NK-92 treated with Interleukin-12 subunit alpha and Interleukin-12 subunit beta, amount 100 ng/mL, for 24 hours (cell line): ENCODE measurements around the gene SMIM33.
"Not testable (repeated sequence)": the region's sequence is repeated elsewhere in the genome, so short reads cannot be mapped to it uniquely, and the experiment has no call there.

ENCODE experiments used
- DNase-seq: peaks from one replicate; lab custom pipeline; 2025; lab: John Stamatoyannopoulos, UW

Gene SMIM33

DNA sequence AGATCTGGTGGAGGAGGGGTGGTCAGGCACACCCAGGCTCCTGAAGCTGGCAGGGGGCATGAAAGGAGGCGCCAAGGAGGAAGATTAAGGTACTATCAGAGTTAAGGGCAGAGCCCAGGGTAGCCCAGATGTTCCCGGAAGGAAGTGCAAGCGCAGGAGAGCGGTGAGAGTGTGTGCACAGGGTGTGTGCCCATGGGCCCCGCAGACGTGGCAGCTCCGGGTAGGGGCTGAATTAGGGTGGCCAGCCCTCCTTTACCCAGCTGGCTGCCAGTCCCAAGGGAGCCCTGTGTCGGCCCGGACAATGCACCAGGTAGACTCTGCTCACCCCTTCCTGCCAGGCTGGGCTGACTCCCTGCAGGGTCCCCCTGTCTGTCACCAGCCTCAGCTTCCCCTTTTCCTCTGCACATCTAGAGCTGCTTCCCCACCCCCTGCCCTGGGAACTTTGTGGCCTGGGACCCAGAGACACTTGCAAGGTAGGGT lies at the start of gene SMIM33:
SMIM33 (plus strand) TSS at position 184 of the 480 bp plus-strand sequence; CDS start at position 302, 118 bp downstream.
- DNase-seq, result no peak

DNA sequence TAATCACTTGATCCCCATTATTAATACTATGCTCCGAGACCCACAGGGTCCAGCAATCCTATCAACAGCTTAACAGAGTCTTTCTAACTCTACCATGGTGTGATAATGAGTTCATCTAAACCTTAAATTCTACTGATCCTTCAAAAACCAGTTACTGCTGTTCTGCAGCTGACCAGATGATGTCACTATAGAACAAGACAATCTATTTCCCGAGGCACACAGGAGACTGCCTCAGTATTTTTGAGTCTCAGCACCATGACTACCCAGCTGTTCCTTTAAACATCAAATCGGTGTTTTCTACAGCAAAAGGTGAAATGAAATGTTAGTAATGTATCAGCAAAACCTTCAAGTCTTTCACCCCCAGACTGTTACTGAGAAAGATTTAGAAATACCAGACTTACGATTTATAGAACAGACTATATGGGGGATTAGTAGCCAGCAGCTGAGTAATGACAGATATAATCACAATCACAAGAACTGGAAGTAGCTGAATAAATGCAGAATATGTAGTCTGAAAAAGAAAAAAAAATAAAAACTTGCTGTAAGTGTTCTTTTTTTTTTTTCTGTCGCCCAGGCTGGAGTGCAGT lies 48.4 kb upstream of the SMIM33 start:
- DNase-seq, result no peak

DNA sequence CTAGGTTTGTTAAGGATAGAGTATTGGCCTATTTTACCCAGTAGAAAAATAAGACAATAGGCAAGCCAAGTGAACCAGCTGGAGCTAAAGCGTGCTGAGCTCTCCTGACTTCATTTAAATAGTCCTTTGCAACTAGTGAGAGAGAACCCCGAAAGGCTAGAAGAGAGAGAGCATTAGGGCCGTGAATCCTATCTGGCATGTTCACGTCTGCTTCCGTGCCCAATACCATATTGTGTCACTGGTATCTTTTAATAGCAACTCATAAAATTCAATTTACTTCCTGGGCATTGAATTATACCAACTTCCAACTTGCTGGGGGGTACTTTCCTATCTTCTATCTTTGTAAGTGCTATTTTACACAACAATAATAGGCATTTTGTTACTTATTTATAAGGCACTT lies 45.3 kb upstream of the SMIM33 start:
- DNase-seq, result no peak

DNA sequence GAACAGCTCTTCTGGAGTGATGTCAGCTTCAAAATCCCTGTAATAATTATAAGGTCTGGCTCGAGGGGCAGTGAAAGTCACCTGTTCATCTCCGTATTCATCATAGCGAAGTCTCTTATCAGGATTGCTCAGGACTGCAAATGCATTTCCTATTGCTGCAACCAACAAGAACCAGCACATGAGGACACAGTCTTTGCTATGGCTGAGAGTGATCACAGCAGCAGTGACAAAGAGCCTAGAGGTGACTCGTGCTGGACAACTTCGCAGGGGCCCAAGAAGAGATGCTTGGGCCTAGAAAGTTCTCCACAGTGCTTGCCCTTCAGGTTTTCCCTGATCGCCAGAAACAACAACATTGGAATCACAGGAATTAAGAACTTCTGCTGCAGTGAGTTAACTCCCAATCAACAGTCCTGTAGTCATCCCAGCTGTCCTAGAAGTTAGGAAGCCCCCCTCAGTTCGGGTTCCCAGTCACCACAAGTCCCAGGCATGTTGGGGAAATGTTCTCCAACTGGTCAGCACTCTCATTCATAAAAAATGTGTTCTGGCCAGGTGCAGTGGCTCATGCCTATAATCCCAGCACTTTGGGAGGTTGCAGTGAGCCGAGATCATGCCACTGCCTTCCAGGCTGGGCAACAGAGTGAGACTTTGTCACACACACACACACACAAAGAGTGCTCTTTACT lies 44.5 kb upstream of the SMIM33 start:
- no peak for DNase-seq

DNA sequence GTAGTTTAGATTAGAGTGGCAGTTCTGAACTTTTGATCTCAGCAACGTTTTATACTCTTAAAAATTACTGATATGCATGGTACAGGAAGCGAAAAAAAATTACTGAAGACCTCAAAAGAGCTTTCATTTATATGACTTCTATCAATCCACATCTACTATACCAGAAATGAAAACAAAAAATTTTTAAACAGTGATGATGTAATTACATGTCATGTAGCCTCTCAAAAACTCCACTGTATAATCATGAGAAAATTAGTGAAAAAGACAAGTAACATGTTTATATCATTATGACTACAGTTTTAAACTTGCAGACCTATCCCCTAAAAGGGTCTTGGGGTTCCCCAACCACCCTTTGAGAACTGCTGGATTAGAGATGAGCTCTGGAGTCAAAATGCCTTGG lies 40.8 kb upstream of the SMIM33 start:
- no peak for DNase-seq

DNA sequence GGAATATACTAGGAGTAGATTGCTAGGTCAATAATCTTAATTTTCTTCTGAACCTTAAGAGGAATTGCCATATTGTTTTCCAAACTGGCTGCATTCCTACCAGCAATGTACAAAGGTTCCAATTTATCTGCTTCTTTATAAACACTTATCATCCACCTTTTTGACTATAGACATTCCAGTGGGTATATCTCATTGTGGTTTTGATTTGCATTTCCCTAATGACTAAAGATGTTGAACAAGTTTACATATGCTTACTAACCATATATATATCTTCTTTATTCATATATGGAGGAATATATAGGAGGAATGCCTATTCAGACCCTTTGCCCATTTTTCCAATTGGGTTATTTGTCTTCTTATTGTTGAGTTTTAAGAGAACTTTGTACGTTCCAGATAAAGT lies 39.1 kb upstream of the SMIM33 start:
- no peak for DNase-seq

DNA sequence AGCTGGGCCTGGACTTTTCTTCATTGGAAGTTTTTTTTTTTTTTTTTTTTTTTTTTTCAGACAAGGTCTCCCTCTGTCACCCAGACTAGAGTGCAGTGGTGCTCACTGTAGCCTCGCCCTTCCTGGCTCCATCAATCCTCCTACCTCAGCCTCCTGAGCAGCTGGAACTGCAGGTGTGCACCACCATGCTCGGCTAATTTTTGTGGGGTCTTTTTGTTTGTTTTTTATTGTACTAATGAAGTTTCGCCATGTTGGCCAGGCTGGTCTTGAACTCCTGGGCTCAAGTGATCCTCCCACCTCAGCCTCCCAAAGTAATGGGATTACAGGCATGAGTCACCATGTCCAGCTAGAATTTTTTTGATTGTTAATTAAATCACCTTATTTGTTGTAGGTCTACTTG lies 35.1 kb upstream of the SMIM33 start:
- no peak for DNase-seq

DNA sequence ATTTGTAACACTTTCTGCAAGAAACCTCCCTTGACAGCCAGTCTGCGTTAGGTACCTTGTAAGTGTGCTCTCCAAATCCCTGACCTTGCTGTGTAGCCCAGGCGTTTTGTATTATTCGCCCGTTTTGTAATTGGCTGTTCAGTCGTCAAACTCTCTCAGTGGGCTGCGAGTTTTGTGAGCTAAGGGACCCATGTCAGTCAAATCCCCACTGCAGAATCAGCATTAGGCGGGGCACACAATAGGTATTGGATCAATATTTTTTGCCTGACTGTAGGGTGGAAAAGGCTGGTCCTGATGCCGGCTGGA lies 32.1 kb upstream of the SMIM33 start:
- no peak for DNase-seq

DNA sequence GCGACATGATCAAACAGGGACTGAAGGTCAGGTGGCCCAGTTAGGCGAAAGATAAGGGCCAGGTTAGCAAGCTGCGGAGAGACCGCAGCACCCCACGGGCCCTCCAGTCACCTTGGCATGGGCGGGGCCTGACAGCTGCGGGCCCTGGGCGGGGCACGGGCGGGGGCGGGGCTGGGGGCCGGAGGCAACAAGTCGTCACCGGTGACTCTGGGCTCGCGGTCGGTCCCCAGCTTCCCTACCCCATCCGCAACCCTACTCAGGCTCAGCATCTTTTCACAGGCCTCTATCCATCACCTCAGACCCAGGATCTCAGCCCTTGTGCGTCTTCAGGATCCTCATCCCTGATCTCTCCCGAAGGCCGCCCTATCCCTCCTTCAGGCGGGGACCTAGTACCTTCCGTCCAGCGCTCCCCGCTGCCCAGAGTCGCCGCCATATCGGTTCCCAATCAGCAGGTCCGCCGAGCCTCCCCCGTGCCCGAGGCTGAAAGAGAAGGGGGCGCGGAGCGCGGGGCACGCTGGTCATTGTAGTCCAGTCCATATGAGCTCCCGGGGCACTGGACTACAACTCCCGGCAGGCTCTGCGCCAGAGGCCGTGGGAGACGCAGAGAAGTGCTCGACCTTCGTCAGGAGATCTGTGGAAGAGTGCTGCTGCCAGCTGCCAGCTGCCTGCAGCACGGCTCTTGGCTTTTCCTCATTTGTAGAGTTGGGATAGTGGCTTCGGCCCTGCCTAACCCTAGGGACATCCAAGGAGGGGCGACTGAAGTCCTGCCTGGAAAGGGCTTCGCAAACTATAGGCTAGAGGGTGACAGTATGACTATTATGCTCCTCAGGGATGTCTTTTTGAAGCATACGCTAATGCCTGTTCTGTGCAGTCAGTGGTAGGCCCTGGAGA lies 31.5 kb upstream of the SMIM33 start, which contains the start of gene DNAJC18:
DNAJC18 (minus strand) TSS at position 513 of the 891 bp plus-strand sequence; CDS start at position 433, 80 bp downstream.
- peak; percentile 88 for DNase-seq

DNA sequence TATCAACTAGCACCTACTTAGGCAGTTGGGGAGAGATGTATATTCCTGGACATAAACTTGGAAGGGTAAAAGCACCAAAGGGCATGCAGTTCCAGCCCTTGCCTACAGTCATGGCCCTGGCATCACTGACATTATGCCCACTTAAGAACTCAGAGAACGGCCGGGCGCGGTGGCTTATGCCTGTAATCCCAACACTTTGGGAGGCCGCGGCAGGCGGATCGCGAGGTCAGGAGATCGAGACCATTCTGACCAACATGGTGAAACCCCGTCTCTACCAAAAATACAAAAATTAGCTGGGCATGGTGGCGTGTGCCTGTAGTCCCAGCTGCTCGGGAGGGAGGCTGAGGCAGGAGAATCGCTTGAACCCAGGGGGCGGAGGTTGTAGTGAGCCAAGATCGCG lies 30.4 kb upstream of the SMIM33 start:
- not testable (repeated sequence) for DNase-seq

DNA sequence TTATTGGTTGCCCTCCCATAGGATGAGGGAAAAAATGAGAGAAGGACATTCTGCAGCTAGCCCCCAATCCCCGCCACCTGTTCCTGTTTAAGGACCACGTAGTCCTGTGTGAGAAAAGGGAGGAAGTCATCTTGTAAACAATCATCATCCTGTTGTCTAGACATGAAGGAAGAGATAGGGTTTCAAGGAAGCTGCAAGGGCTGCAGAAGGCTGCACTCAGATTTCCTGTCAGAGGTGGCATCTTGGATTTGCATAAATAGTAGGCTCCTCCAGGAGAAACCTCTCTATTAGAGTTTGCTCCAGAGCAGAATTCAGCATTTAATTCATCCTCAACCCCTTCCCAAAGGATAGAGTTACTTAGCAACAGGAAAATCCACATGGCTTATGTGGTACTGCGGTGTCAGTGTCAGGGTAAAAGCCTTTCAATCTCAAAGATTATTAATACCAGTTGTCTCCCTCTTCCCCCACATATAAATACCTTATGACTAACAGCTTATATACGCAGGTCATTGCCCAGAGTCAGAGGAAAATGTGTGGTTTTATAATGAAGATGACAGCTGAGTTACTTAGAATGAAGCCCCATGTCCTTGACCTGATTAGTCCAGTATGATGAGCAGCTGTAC lies 26.9 kb upstream of the SMIM33 start:
- no peak for DNase-seq

DNA sequence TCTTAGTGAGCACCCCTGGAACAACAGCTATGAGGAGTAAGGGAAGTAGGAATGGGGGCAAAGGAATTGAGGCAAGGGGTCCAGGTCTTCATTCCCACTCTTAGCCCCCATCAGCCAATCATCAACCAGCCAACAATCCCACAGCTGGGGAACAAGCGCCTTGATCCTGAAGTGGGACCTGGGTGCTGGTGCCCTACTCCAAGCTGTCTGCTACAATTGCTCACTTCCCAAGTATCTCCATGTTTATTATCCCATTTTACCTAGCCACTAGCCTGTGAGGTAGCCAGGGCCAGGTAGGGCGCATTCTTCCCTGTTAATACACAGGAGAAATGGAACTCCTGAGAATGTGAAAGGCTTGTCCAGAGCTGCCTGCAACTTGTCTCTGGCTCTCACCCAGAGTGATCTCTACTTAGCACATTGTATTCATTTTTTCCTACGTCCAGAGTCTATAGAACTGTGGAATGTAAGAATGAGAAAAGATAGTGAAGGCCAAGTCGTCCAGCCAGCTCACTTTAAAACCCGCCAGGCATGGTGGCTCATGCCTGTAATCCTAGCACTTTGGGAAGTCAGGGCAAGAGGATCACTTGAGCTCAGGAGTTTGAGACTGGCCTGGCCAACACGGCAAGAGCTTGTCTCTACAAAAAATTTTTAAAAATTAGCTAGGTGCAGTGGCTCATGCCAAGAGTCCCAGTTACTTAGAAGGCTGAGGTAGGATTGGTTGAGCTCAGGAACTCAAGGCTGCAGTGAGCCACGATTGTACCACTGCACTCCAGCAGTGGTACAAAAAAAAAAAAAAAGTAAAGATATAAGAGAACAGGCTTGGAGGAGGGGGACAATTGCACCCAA lies 25.3 kb upstream of the SMIM33 start:
- DNase-seq, result no peak

DNA sequence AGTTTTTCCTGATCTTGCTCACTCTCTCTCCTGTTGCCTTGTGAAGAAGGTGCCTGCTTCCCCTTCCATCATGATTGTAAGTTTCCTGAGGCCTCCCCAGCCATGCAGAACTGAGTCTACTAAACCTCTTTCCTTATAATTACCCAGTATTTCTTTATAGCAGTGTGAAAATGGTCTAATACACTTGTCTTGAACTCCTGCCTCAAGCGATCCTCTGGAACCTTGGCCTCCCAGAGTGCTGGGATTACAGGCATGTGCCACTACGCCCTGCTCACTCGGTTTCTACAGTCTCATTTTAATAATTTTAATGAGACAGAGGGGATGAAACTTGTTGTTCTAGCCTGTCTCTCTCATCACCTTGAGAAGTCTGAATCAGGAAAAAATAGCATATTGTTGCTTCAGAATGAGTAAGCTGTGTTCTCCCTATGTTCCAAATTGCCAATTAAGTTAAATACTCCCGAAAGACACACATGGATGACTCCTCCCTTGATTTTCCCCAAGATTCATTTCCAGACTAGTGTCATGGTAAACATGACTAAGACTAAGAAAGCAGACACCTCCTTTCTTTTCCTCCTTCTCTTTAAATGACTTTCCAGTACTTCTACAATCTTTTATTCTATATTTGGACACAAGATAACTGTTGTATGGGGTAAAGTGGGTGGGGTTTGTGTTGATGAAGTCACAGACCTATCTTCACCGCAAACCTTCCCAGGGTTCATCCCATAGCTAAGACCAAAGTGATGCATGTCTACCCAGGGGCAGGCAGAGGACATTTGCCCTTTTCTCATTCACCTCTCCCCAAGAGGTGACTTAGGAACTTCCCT lies 23.6 kb upstream of the SMIM33 start:
- no peak for DNase-seq

DNA sequence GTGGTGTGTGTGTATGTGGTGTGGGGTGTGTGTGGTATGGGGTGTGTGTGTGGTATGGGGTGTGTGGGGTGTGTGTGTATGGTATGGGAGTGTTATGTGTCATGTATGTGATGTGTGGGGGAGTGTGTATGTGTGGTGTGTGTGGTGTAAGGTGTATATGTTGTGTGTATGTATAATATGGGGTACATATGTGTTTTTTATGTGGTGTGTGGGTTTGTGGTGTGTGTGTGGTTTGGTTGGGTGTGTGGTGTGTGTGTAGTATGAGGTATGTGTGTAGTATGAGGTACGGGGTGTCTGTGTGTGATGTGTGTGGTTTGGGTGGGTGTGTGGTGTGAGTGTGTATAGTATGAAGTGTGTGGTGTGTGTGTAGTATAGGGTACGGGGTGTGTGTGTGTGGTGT lies 19.6 kb upstream of the SMIM33 start:
- DNase-seq, result no peak

DNA sequence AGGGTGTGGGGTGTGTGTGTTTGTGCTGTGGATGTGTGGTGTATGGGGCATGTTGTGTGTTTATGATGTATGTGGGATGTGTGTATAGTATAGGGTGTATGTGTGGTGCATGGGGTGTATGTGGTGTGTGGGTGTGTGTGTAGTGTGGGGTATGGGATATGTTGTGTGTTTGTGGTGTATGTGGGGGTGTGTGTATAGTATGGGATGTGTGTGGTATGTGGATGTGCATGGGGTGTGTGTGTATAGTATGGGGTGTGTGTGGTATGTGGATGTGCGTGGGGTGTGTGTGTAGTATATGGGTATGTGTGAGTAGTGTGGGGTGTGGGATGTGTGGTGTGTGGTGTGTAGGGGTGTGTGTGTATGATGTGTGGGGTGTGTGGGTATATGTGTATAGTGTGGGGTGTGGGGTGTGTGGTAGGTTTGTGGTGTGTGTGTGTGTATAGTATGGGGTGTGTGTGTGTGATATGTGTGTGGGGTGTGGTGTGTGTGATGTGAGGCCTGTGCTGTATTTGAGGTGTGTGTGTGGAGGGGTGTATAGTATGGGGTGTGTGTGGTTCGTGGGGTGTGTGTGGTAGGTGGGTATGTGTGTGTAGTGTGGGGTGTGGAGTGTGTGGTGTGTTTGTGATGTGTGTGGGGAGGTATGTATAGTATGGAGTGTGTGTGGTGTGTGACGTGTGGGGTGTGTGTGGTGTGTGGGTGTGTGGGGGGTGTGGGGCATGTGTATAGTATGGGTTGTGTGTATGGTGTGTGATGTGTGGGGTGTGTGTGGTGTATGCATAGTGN lies 18.7 kb upstream of the SMIM33 start:
- no peak for DNase-seq

DNA sequence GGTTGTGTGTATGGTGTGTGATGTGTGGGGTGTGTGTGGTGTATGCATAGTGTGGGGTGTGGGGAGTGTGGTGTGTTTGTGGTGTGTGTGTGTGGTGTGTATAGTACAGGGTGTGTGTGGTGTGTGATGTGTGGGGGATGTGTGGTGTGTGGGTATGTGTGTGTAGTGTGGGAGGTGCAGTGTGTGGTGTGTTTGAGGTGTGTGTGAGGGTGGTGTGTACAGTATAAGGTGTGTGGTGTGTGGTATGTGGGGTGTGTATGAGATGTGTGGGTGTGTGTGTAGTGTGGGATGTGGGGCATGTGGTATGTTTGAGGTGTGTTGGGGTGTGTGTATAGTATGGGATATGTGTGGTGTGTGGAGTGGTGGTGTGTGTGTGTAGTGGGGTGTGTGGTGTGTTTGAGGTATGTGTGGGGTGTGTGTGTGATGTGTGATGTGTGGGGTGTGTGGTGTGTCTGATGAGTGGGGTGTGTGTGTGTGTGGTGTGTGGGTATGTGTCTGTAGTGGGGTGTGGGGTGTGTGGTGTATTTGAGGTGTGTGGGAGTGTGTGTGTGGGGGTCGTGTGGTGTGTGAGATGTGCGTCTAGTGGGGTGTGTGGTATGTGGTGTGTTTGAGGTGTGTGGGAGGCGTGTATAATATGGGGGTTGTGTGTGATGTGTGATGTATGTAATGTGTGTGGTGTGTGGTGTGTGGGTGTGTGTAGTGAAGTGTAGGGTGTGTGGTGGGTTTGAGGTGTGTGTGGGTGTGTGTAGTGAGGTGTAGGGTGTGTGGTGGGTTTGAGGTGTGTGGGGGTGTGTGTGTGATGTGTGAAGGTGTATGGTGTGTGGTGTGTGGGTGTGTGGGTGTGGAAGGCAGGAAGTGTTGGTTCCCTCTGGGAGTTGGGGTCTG lies 16.9 kb upstream of the SMIM33 start:
- DNase-seq, result peak; percentile 21

DNA sequence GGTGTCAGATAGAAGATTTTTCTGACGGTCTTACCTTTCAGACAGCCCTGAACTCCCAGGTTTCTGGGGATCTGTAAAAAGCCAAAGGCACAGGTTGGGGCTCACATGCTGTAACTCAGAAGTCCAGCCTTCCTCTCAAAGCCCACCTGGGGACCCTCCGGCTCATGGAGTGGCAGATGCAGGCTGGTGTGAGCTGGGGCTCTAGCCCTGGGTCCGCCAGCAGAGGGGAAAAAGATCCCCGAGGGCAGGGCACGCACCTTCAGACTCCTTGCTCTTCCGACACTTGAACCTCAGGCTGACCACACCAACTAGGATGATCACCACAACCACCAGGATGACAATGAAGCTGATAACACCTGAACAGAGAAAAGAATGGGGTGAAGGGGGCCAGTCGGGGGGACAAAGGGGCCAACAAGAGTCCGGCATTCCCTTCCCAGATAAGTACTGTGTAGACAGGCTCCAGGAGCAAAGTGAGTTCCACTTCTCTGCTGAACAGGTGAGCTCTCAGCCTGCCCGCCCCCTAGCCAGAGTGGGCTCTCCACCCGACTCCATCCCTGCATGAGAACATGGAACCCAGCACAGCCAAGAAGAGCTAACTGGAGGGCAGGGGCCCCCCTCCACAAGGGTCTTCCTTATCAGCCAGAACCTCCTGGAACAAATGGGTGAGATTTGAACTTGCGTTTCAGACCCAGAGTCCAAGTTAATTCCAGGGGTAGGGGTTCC lies 16.1 kb upstream of the SMIM33 start:
- DNase-seq, result no peak

DNA sequence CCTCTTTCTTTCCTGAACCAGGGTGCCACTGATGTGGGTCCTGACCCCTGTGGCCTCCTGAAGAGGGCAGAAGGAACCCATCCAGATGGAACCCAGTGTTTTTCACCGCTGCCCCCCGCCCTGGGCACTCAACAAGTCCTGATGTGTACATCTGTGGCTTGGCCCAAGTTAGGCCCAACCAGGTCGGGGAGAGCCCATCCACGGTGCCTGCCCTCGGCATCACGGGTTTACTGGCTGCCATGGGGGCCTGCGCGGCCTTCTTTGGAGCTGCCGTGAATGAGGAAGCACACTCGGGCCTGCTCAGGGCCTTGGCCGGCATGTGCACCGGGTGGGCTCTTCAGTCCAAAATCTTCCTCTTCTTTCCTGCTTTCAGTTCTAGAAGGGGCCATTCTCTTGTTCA lies 14.0 kb upstream of the SMIM33 start:
- no peak for DNase-seq
